Tibial nerve (tissue), 4 donors: ENCODE measurements around the gene ZNF385C. TPM values are rescaled to one million over a fixed set of nuclear protein-coding genes. Genes with fewer than 3 reads are reported as not detected.
A peak's percentile ranks its signal among the peaks of the same experiment; 100 is the strongest.

Experiments used
- DNase-seq, 2 donors: peaks; one replicate each; pipeline ENCODE4 v3.0.0-alpha.2; 2019; ENCODE audit warnings: low spot score in 2 of 2
- H3K27ac ChIP-seq, 4 donors: fragments of 200-600 bp; sonication (generic) in 3 of 4; one replicate each; pipeline ENCODE4 v1.5.1; 2017 to 2019; ENCODE audit warnings: mild to moderate bottlenecking in 1 of 4
- H3K27me3 ChIP-seq, 2 donors: fragments of 200-600 bp; sonication (generic) in 1 of 2; one replicate each; pipeline versions ENCODE4 v1.5.1 to v1.6.0; 2017 to 2019
- H3K36me3 ChIP-seq, 3 donors: fragments of 200-600 bp; sonication (generic); one replicate each; pipeline ENCODE4 v1.5.1; 2018 to 2019
- H3K4me1 ChIP-seq, 4 donors: fragments of 200-600 bp; sonication (generic) in 3 of 4; one replicate each; pipeline ENCODE4 v1.5.1; 2017 to 2019
- H3K4me3 ChIP-seq, 4 donors: fragments of 200-600 bp; sonication (generic) in 3 of 4; one replicate each; pipeline ENCODE4 v1.5.1; 2017 to 2019; ENCODE audit warnings: mild to moderate bottlenecking in 1 of 4, moderate library complexity in 1 of 4
- H3K9me3 ChIP-seq, 4 donors: fragments of 200-600 bp; sonication (generic) in 3 of 4; one replicate each; pipeline ENCODE4 v1.5.1; 2017 to 2019
- EP300 ChIP-seq, 2 donors: sonication (generic); formaldehyde crosslinking; IDR thresholded peaks; one replicate each; pipeline ENCODE4 v1.6.1; 2017; ENCODE audit warnings: antibody characterized with exemption in 2 of 2, mild to moderate bottlenecking in 1 of 2
- POLR2A ChIP-seq, 2 donors: fragments of 450-650 bp; IDR thresholded peaks; one replicate each; pipeline ENCODE4 v1.6.1; 2017; ENCODE audit warnings: antibody characterized with exemption in 2 of 2, mild to moderate bottlenecking in 2 of 2, moderate library complexity in 2 of 2
- WGBS, 2 donors: methylation state at CpG; one replicate each; pipeline ENCODE4 v1.1.5; 2018; 5-methylcytosine and 5-hydroxymethylcytosine counted together
- total RNA-seq, 4 donors: library from RNA; depleted of rRNA; stranded (reverse); fragments of >200 nt; gene quantifications; one replicate each; pipeline ENCODE4 v1.1.0, GENCODE V29; 2016
- TF ChIP-seq, protein P1 (sequence below), 5 experiments: fragments of 200-600 bp in 3 of 5; fragments of 450-650 bp in 2 of 5; sonication (generic) in 3 of 5; IDR thresholded peaks; one replicate each; pipeline ENCODE4 v1.5.1; 2016 to 2019; ENCODE audit warnings: antibody characterized with exemption in 5 of 5, mild to moderate bottlenecking in 3 of 5, moderate library complexity in 2 of 5

The ZNF385C gene
- total RNA-seq, 4 donors from 2014 or later: 0.20 to 1.5 TPM; not detected in 2

DNA sequence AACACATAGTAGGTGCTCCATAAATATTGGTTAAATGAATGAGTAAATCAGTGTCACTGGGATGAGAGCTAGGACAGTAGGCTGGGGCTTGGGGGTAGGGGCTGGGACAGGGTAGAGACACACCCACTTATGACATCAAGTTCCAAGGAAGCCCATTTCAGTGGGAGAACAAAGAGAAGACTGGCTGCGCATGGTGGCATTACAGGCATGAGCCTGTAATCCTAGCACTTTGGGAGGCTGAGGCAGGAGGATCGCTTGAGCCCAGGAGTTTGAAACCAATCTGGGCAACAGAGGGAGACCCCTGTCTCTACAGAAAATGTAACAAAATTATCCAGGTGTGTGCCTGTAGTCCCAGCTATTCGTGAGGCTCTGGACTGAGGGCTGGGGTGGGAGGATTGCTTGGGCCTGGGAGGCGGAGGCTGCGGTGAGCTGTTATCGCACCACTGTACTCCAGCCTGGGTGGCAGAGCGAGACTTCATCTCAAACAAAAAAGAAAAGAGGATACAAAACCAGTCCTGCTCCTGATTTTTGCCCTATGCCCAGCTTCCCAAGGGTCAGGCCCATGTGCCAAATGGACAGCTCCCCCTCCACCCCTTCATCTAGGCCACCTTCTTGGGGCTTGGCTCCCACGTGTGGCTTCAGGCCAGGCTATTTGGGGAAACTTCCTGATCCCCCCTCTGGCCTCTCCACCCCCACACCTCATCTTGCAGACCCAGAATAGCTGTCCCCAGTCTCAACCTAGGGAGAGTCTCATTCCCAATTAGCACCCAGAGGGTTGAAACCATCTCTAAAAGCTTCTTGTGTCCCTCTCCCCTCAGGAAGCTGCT, 7.1 kb downstream of the ZNF385C start:
- 84 to 88% methylated on average over 8 of the region's 8 CpGs for WGBS, 2 donors
- DNase-seq: no peak
- TF ChIP-seq POLR2A (IDR thresholded peaks at IDR 0.05) (no peak), EP300 (IDR thresholded peaks at IDR 0.05) (no peak)
- TF ChIP-seq, protein P1, sequence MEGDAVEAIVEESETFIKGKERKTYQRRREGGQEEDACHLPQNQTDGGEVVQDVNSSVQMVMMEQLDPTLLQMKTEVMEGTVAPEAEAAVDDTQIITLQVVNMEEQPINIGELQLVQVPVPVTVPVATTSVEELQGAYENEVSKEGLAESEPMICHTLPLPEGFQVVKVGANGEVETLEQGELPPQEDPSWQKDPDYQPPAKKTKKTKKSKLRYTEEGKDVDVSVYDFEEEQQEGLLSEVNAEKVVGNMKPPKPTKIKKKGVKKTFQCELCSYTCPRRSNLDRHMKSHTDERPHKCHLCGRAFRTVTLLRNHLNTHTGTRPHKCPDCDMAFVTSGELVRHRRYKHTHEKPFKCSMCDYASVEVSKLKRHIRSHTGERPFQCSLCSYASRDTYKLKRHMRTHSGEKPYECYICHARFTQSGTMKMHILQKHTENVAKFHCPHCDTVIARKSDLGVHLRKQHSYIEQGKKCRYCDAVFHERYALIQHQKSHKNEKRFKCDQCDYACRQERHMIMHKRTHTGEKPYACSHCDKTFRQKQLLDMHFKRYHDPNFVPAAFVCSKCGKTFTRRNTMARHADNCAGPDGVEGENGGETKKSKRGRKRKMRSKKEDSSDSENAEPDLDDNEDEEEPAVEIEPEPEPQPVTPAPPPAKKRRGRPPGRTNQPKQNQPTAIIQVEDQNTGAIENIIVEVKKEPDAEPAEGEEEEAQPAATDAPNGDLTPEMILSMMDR (IDR thresholded peaks at IDR 0.05): no peak
- Histone ChIP-seq H3K4me1 (peaks cover 0 to 29% (median 0%) of the 10 kb centered on the region in 4 donors), H3K9me3 (no peaks in the 10 kb centered on the region), H3K27ac (no peak overlapping the region), H3K36me3 (no peaks in the 10 kb centered on the region), H3K4me3 (no peak overlapping the region), H3K27me3 (peaks cover 0 to 14% of the 10 kb centered on the region in 2 donors)

DNA sequence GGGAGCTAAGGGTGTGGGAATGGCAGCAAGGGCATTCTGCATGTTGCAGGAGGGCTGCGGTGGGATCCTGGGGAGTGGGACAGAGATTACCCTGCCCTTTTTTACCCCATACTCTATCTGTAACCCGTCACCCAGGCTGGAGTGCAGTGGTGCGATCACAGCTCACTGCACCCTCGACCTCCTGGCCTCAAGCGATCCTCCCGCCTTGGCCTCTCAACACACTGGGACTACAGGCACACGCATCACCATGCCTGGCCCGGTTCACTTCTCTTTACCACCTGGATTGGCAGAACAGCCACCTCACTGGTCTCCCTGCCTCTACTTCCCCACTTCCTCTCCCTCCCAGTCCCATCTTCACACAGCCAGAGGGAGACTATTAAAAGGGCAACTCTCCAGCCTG, 9.5 kb downstream of the ZNF385C start:
- Histone ChIP-seq H3K9me3 (no peaks in the 10 kb centered on the region), H3K27ac (peak overlapping the region in 3 of 4 donors; percentile 32 to 82 (median 65)), H3K4me3 (peak overlapping the region in 1 of 4 donors; percentile 36), H3K4me1 (peaks cover 0 to 29% (median 0%) of the 10 kb centered on the region in 4 donors), H3K36me3 (no peaks in the 10 kb centered on the region), H3K27me3 (peaks cover 0 to 11% of the 10 kb centered on the region in 2 donors)
- WGBS, 2 donors: 64 to 70% methylated on average over 8 of the region's 8 CpGs
- DNase-seq: no peak
- no peak for TF ChIP-seq POLR2A (IDR thresholded peaks at IDR 0.05)
- TF ChIP-seq, protein P1 (IDR thresholded peaks at IDR 0.05): no peak
- no peak for TF ChIP-seq EP300 (IDR thresholded peaks at IDR 0.05)

DNA sequence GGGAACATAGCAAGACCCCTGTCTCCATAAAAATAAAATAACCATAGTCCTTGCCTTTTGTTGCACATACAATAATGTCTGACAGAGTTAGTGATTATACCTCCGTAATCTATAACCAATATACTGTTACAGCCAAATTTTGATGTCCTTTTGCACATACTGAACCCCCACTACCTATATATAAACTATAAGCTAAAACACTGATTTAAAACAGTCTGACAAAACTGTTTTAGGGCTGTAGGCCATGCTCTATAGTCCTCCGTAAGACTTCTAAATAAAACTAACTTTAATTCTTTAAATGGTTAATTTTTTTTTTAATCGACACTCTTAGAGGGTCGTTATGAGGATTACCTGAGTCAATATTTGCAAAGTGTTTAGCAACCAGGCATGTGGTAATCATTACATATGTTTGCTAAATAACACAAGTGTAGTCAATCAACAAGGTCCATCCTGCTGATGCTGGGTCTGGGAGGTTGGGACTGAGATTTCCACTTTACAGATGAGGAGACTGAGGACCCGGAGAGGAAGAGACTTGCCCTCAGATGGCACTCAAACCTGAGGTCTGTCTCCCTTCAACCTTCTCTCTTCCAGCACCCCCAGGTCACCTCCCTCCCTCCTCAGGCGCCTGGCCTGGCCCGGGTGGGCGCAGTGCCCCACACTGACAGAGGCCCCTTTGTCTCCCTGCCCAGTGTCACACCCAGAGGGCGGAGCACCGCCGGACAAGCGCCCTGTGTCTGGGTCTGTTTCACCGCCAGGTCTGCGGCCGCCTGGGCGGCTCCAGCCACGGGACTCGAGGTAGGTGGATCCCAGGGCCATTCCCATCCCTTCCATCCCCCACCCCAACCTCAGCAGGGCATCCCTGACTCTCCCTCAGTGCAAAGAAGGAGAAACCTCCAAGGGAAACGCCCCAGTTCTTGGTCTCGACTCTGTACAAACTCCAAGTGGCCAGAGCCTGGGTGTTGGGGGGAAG, 10.3 kb downstream of the ZNF385C start:
- 52 to 53% methylated on average over 19 to 20 of the region's 20 CpGs for WGBS, 2 donors
- no peaks in the 10 kb centered on the region for H3K36me3 ChIP-seq
- peaks cover 0 to 29% (median 0%) of the 10 kb centered on the region in 4 donors for H3K4me1 ChIP-seq
- no peak for DNase-seq
- peaks cover 0 to 11% of the 10 kb centered on the region in 2 donors for H3K27me3 ChIP-seq
- peak overlapping the region in 1 of 4 donors; percentile 36 for H3K4me3 ChIP-seq
- TF ChIP-seq POLR2A (IDR thresholded peaks at IDR 0.05) (no peak), EP300 (IDR thresholded peaks at IDR 0.05) (peak; percentile 31 to 37)
- TF ChIP-seq, protein P1 (IDR thresholded peaks at IDR 0.05): peak in 1 of 5 experiments; percentile 19
- H3K9me3 ChIP-seq: no peaks in the 10 kb centered on the region
- peak overlapping the region in 3 of 4 donors; percentile 32 to 82 (median 65) for H3K27ac ChIP-seq

DNA sequence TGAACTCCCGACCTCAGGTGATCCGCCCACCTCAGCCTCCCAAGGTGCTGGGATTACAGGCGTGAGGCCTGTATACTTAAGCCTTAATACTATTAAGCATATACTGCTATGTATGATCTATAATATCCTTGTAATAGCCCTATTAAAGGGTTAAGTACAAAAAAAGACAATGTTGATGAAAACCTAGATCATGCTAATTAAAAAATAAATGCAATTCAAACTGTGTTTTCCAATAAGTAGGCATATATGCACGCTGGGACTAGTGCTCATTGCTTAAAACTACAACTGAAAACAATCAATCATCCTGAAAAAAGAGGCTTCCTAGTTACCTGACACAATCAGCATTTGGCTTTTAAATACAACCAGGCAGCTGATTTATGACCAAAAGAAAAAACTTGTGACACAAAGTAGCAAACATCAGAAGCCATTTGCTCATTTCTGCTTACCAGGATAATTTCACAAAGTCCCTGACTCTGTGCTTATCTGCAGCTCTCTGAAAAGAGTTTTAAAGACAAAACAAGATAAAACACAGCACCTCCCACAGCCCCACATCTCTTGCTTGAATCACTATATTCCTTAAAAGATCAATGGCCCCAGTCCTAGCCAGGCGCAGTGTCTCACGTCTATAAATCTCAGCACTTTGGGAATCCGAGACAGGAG, 11.1 kb downstream of the ZNF385C start:
- peak overlapping the region in 2 of 4 donors; percentile 54 to 82 for H3K27ac ChIP-seq
- H3K27me3 ChIP-seq: peaks cover 0 to 11% of the 10 kb centered on the region in 2 donors
- WGBS, 2 donors: 75 to 80% methylated on average over 7 of the region's 7 CpGs

More for the DNA sequence above, 11.1 kb downstream of the ZNF385C start:
- Histone ChIP-seq H3K36me3 (no peaks in the 10 kb centered on the region), H3K4me3 (no peak overlapping the region), H3K4me1 (peaks cover 0 to 20% (median 0%) of the 10 kb centered on the region in 4 donors), H3K9me3 (no peaks in the 10 kb centered on the region)
- TF ChIP-seq, protein P1 (IDR thresholded peaks at IDR 0.05): no peak
- TF ChIP-seq EP300 (IDR thresholded peaks at IDR 0.05) (no peak), POLR2A (IDR thresholded peaks at IDR 0.05) (no peak)
- no peak for DNase-seq
